ENCODE data around the gene UGT2B10.

GRCh38 chr4:68773699-68774098 is 42.1 kb upstream of the UGT2B10 start:
- TF ChIP-seq, protein P1, sequence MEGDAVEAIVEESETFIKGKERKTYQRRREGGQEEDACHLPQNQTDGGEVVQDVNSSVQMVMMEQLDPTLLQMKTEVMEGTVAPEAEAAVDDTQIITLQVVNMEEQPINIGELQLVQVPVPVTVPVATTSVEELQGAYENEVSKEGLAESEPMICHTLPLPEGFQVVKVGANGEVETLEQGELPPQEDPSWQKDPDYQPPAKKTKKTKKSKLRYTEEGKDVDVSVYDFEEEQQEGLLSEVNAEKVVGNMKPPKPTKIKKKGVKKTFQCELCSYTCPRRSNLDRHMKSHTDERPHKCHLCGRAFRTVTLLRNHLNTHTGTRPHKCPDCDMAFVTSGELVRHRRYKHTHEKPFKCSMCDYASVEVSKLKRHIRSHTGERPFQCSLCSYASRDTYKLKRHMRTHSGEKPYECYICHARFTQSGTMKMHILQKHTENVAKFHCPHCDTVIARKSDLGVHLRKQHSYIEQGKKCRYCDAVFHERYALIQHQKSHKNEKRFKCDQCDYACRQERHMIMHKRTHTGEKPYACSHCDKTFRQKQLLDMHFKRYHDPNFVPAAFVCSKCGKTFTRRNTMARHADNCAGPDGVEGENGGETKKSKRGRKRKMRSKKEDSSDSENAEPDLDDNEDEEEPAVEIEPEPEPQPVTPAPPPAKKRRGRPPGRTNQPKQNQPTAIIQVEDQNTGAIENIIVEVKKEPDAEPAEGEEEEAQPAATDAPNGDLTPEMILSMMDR (IDR thresholded peaks at IDR 0.05) = no peak
- no peak for TF ChIP-seq POLR2A (IDR thresholded peaks at IDR 0.05; ENCODE audit: low read depth)
